Body of pancreas (tissue), 4 donors: Measurements from ENCODE around the gene COLEC11. TPM values are rescaled to one million over a fixed set of nuclear protein-coding genes. Genes with fewer than 3 reads are reported as not detected.

ENCODE experiments used
- ATAC-seq: fragments of 150-250 bp; one replicate; pipeline ENCODE4 v1.9.1; 2016
- DNase-seq, 4 donors: peaks; one replicate each; pipeline ENCODE4 v3.0.0-alpha.2; 2019
- H3K27ac ChIP-seq, 4 donors: fragments of 200-600 bp; sonication (generic); 1 replicate in 3 of 4; 2 replicates in 1 of 4; pipeline versions ENCODE4 v1.5.1 to v1.6.1; 2016 to 2019; ENCODE audit warnings: mild to moderate bottlenecking in 1 of 4, mixed read lengths in 1 of 4, moderate library complexity in 1 of 4
- H3K27me3 ChIP-seq, 2 donors: fragments of 200-600 bp; sonication (generic); one replicate each; pipeline ENCODE4 v1.6.0; 2016; ENCODE audit warnings: mild to moderate bottlenecking in 1 of 2
- H3K36me3 ChIP-seq, 2 donors: fragments of 200-600 bp; sonication (generic); replicated peaks in 1 of 2; 2 replicates each; pipeline ENCODE4 v1.5.1; 2016; ENCODE audit warnings: low read depth in 2 of 2; ENCODE audit not compliant: insufficient read depth in 1 of 2
- H3K4me1 ChIP-seq: fragments of 200-600 bp; sonication (generic); one replicate; pipeline ENCODE4 v1.6.0; 2016
- H3K4me3 ChIP-seq, 2 donors: fragments of 200-600 bp; sonication (generic); 1 replicate in 1 of 2; 2 replicates in 1 of 2; pipeline ENCODE4 v1.5.1; 2016 to 2019
- H3K9me3 ChIP-seq, 3 donors: fragments of 200-600 bp; sonication (generic); 1 replicate in 2 of 3; 2 replicates in 1 of 3; pipeline ENCODE4 v1.5.1; 2016
- POLR2A ChIP-seq, 3 donors: fragments of 450-650 bp; IDR thresholded peaks; one replicate each; pipeline ENCODE4 v1.6.1; 2016; ENCODE audit warnings: antibody characterized with exemption in 3 of 3, mild to moderate bottlenecking in 2 of 3
- WGBS, 2 donors: methylation state at CpG; one replicate each; pipeline ENCODE4 v1.1.5; 2017; 5-methylcytosine and 5-hydroxymethylcytosine counted together
- intact Hi-C: fragments of 100-400 bp; cut with DNase I; formaldehyde crosslinking; loops from one replicate; pipeline ENCODE4 v1.15.1; 2023
- total RNA-seq, 2 donors: library from RNA; depleted of rRNA; stranded (reverse); fragments of >200 nt; gene quantifications; one replicate each; pipeline ENCODE4 v1.1.0, GENCODE V29; 2016
- TF ChIP-seq, protein P1 (sequence below), 7 experiments: fragments of 450-650 bp in 4 of 7; fragments of 200-600 bp in 3 of 7; sonication (generic) in 3 of 7; IDR thresholded peaks; one replicate each; pipeline ENCODE4 v1.5.1; 2016 to 2019; ENCODE audit warnings: antibody characterized with exemption in 7 of 7

Gene COLEC11
- total RNA-seq, 2 donors from 2014 or later, result 11.5 to 15.3 TPM

- TF ChIP-seq, protein P1, sequence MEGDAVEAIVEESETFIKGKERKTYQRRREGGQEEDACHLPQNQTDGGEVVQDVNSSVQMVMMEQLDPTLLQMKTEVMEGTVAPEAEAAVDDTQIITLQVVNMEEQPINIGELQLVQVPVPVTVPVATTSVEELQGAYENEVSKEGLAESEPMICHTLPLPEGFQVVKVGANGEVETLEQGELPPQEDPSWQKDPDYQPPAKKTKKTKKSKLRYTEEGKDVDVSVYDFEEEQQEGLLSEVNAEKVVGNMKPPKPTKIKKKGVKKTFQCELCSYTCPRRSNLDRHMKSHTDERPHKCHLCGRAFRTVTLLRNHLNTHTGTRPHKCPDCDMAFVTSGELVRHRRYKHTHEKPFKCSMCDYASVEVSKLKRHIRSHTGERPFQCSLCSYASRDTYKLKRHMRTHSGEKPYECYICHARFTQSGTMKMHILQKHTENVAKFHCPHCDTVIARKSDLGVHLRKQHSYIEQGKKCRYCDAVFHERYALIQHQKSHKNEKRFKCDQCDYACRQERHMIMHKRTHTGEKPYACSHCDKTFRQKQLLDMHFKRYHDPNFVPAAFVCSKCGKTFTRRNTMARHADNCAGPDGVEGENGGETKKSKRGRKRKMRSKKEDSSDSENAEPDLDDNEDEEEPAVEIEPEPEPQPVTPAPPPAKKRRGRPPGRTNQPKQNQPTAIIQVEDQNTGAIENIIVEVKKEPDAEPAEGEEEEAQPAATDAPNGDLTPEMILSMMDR (IDR thresholded peaks at IDR 0.05), result no peak
- TF ChIP-seq POLR2A (IDR thresholded peaks at IDR 0.05), result no peak
- ATAC-seq (no peak), DNase-seq (no peak)
- Histone ChIP-seq H3K4me3 (no peak overlapping the region), H3K27ac (no peak overlapping the region), H3K9me3 (no peaks in the 10 kb centered on the region), H3K36me3 (no peaks in the 10 kb centered on the region), H3K4me1 (no peaks in the 10 kb centered on the region), H3K27me3 (no peaks in the 10 kb centered on the region)
- 74 to 79% methylated on average over 13 to 22 of the region's 22 CpGs for WGBS, 2 donors
- intact Hi-C loops, result no loop called here
Observed at GRCh38 chr2:3598912-3599854, 4.3 kb downstream of the COLEC11 start.

GRCh38 chr2:3600256-3600855, 5.4 kb downstream of the COLEC11 start:
- Histone ChIP-seq H3K36me3 (no peaks in the 10 kb centered on the region), H3K9me3 (no peaks in the 10 kb centered on the region), H3K27me3 (no peaks in the 10 kb centered on the region), H3K27ac (no peak overlapping the region), H3K4me1 (no peaks in the 10 kb centered on the region), H3K4me3 (no peak overlapping the region)
- ATAC-seq (no peak), DNase-seq (no peak)
- intact Hi-C loops, result no loop called here
- TF ChIP-seq POLR2A (IDR thresholded peaks at IDR 0.05), result no peak
- 68 to 77% methylated on average over 11 of the region's 11 CpGs for WGBS, 2 donors

DNA sequence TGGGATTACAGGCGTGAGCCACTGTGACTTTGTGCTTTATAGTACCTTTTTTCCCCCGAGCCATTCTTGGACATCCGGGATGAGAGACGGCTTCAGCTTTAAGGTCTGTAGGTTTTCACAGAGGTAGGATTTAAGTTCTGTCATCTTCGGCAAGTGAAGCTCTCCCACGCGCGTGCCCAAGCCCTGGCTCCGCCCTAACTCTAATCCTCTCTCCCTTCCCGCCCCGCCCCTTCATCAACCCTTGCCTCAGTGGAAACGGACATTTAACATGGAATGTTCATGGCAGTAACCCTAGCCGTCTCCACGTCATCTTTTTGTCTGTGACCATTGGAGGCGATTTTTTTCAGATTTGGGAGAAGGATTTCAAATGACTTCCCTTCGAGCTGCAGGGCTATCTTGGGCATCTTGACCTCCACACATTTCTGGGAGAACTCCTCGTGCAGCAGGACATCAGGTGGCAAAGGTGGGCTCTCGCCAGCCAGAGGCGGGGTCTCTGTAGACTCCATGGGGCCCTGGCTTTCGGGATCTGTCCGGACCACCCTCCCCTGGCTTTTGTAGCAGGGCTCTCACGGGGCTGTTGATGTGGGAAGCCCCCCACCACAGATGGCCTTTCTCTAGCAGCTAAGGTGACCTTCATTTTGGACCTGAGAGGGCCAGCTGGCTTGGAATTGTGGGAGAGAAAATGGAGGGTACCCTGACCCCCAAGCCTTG, 6.8 kb downstream of the COLEC11 start:
- ATAC-seq (no peak), DNase-seq (no peak)
- intact Hi-C loops, result no loop called here
- Histone ChIP-seq H3K27me3 (no peaks in the 10 kb centered on the region), H3K36me3 (no peaks in the 10 kb centered on the region), H3K4me3 (no peak overlapping the region), H3K9me3 (no peaks in the 10 kb centered on the region), H3K4me1 (peaks cover 7% of the 10 kb centered on the region), H3K27ac (no peak overlapping the region)
- no peak for TF ChIP-seq POLR2A (IDR thresholded peaks at IDR 0.05)
- TF ChIP-seq, protein P1 (IDR thresholded peaks at IDR 0.05), result no peak
- 64 to 76% methylated on average over 21 to 22 of the region's 22 CpGs for WGBS, 2 donors

DNA sequence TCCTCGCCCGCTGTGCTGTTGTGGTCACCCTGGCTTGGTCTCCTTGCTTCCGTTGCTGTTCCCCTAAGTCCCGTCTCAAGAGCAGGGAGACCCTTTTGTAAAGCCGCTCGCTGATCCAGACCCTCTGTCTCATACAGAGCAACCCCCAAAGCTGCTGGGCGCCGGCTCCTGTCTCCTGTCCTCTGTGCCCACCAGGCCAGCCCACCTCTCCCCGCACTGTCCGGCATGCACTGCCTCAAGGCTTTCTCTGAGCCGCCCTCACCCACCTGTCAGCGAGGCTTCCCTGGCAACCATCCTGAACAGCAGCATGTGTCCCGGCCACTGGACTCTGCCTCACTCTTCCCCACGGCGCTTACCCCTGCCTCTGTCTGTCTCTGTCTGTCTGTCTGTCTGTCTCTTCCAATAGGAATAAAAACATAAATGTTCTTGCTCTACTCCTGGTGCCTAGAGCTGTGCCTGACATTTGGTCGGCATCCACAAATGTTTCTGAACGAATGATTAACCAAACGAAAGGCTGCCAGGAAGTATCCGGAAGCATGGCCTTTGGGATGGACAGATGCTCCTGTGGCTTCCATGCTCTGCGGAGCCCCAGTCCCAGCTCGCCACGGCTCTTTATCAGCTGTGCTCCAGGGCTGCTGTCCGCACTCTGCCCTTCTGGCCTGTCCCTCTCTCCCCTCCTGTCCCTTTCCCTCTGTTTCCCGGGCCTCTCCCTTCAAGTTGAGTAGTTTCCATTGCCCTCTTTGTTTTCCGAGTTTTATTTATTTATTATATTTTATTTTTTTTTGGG, 7.8 kb downstream of the COLEC11 start:
- TF ChIP-seq, protein P1 (IDR thresholded peaks at IDR 0.05), result no peak
- no peak for TF ChIP-seq POLR2A (IDR thresholded peaks at IDR 0.05)
- Histone ChIP-seq H3K9me3 (no peaks in the 10 kb centered on the region), H3K4me3 (no peak overlapping the region), H3K4me1 (peaks cover 7% of the 10 kb centered on the region), H3K27ac (no peak overlapping the region), H3K27me3 (no peaks in the 10 kb centered on the region), H3K36me3 (no peaks in the 10 kb centered on the region)
- 68 to 69% methylated on average over 25 of the region's 25 CpGs for WGBS, 2 donors
- intact Hi-C loops, result no loop called here
- DNase-seq (no peak), ATAC-seq (no peak)
